WTC11 (cell line): ENCODE data around the gene LPCAT4. TPM values are rescaled to one million over a fixed set of nuclear protein-coding genes. Genes with fewer than 3 reads are reported as not detected.
A peak's percentile ranks its signal among the peaks of the same experiment; 100 is the strongest.
"Not testable (repeated sequence)": the region's sequence is repeated elsewhere in the genome, so short reads cannot be mapped to it uniquely, and the experiment has no call there.

ENCODE experiments used
- ATAC-seq: fragments of 200-7000 bp; cut with Tn5 transposase; 2 replicates; pipeline ENCODE4 v1.10.0; 2021; ENCODE audit warnings: mild to moderate bottlenecking, moderate library complexity
- CTCF ChIA-PET: fragments of 300-600 bp; sonication (Branson Sonifier 250); formaldehyde crosslinking; loops from one replicate; lab custom pipeline; 2021; ENCODE audit warnings: antibody characterized with exemption; lab: Charles Lee
- POLR2A ChIA-PET: fragments of 350-600 bp; sonication (Branson Sonifier 250); formaldehyde crosslinking; loops from one replicate; lab custom pipeline; 2021; ENCODE audit warnings: antibody characterized with exemption; lab: Charles Lee
- DNase-seq: peaks from one replicate; pipeline ENCODE4 v3.0.0; 2021; ENCODE audit warnings: low spot score
- H3K27ac Mint-ChIP-seq: 2 replicates; pipeline ENCODE4 v1.8.0; 2021; ENCODE audit warnings: mixed read lengths
- H3K27me3 Mint-ChIP-seq: 2 replicates; pipeline ENCODE4 v1.8.0; 2021; ENCODE audit warnings: low read depth, mild to moderate bottlenecking, moderate library complexity, mixed read lengths
- H3K36me3 Mint-ChIP-seq: 2 replicates; pipeline ENCODE4 v1.8.0; 2021; ENCODE audit warnings: mixed read lengths
- H3K4me1 Mint-ChIP-seq: 2 replicates; pipeline ENCODE4 v1.8.0; 2022; ENCODE audit warnings: mixed read lengths
- H3K4me3 Mint-ChIP-seq: 2 replicates; pipeline ENCODE4 v1.8.0; 2021; ENCODE audit warnings: mild to moderate bottlenecking, moderate library complexity, mixed read lengths
- H3K9me3 Mint-ChIP-seq: 2 replicates; pipeline ENCODE4 v1.8.0; 2021; ENCODE audit warnings: mixed read lengths
- CDX4 ChIP-seq: fragments of 250-450 bp; sonication (Bioruptor Pico); IDR thresholded peaks from 2 replicates; pipeline ENCODE4 v1.9.0; 2021; ENCODE audit warnings: moderate library complexity, mild to moderate bottlenecking, inconsistent platforms, borderline replicate concordance
- E2F1 ChIP-seq: sonication (generic); formaldehyde crosslinking; IDR thresholded peaks from 2 replicates; pipeline ENCODE4 v1.8.0; 2022; ENCODE audit warnings: mild to moderate bottlenecking, missing genetic modification reagents
- ERG ChIP-seq: fragments of 250-450 bp; sonication (Bioruptor Pico); IDR thresholded peaks from 2 replicates; pipeline ENCODE4 v1.8.0; 2021; ENCODE audit warnings: mild to moderate bottlenecking
- FOXK1 ChIP-seq: sonication (generic); formaldehyde crosslinking; IDR thresholded peaks from 2 replicates; pipeline ENCODE4 v1.8.0; 2022; ENCODE audit warnings: mild to moderate bottlenecking, moderate library complexity, missing genetic modification reagents
- JAZF1 ChIP-seq: fragments of 250-450 bp; sonication (Bioruptor Pico); IDR thresholded peaks from 2 replicates; pipeline ENCODE4 v1.9.0; 2021; ENCODE audit warnings: moderate library complexity, mild to moderate bottlenecking, inconsistent platforms
- MLX ChIP-seq: sonication (generic); formaldehyde crosslinking; IDR thresholded peaks from 2 replicates; pipeline ENCODE4 v1.8.1; 2023; ENCODE audit warnings: mild to moderate bottlenecking, missing genetic modification reagents, moderate library complexity
- MXD4 ChIP-seq: fragments of 250-450 bp; sonication (Bioruptor Pico); IDR thresholded peaks from 2 replicates; pipeline ENCODE4 v1.8.0; 2021; ENCODE audit warnings: mild to moderate bottlenecking, moderate library complexity, borderline replicate concordance
- NFE2L1 ChIP-seq: sonication (generic); formaldehyde crosslinking; IDR thresholded peaks from 2 replicates; pipeline ENCODE4 v1.8.1; 2023; ENCODE audit warnings: missing genetic modification reagents
- NFYB ChIP-seq: sonication (generic); formaldehyde crosslinking; conservative IDR thresholded peaks from 2 replicates; pipeline ENCODE4 v1.8.0; 2022; ENCODE audit warnings: low read depth, missing genetic modification reagents
- NR1H2 ChIP-seq: sonication (generic); formaldehyde crosslinking; IDR thresholded peaks from 2 replicates; pipeline ENCODE4 v1.9.0; 2021; ENCODE audit warnings: mild to moderate bottlenecking, moderate library complexity, missing genetic modification reagents
- PREB ChIP-seq: sonication (generic); formaldehyde crosslinking; IDR thresholded peaks from 2 replicates; pipeline ENCODE4 v1.8.1; 2022; ENCODE audit warnings: mild to moderate bottlenecking, missing genetic modification reagents, moderate library complexity, borderline replicate concordance
- SOX15 ChIP-seq: fragments of 250-450 bp; sonication (Bioruptor Pico); IDR thresholded peaks from 2 replicates; pipeline ENCODE4 v1.9.0; 2021; ENCODE audit warnings: mild to moderate bottlenecking
- ZBTB43 ChIP-seq: sonication (generic); formaldehyde crosslinking; IDR thresholded peaks from 2 replicates; pipeline ENCODE4 v1.8.1; 2023; ENCODE audit warnings: mild to moderate bottlenecking, missing genetic modification reagents
- ZNF121 ChIP-seq: sonication (generic); formaldehyde crosslinking; IDR thresholded peaks from 2 replicates; pipeline ENCODE4 v1.8.0; 2023; ENCODE audit warnings: missing genetic modification reagents
- ZNF232 ChIP-seq: sonication (generic); formaldehyde crosslinking; IDR thresholded peaks from 2 replicates; pipeline ENCODE4 v1.8.0; 2022; ENCODE audit warnings: mild to moderate bottlenecking, missing genetic modification reagents
- ZNF263 ChIP-seq: sonication (generic); formaldehyde crosslinking; IDR thresholded peaks from 2 replicates; pipeline ENCODE4 v1.8.1; 2022; ENCODE audit warnings: low read depth, mild to moderate bottlenecking, moderate library complexity, missing genetic modification reagents
- ZNF532 ChIP-seq: fragments of 250-450 bp; sonication (Bioruptor Pico); IDR thresholded peaks from 2 replicates; pipeline ENCODE4 v1.9.0; 2021; ENCODE audit warnings: mild to moderate bottlenecking, borderline replicate concordance
- total RNA-seq: library from RNA; stranded (reverse); gene quantifications from 3 replicates; pipeline ENCODE4 v1.2.3, GENCODE V29; 2021

Gene LPCAT4
- total RNA-seq, 1 experiment from 2014 or later: 97.2 TPM

- H3K4me3 Mint-ChIP-seq: no peak overlapping the region
- peaks cover 23% of the 10 kb centered on the region for H3K36me3 Mint-ChIP-seq
- ChIA-PET POLR2A (interaction anchor here (1.0 kb wide), 1 partner anchor 10 kb away, joined by 3 read pairs; the partner anchor contains the start of genes NOP10 and NUTM1), CTCF (interaction anchor here (1.0 to 1.8 kb wide), 5 partner anchors 10 to 244 kb away, joined by 3 to 6 read pairs (median 5); partner anchors contain the start of genes LPCAT4 and NUTM1)
- no peaks in the 10 kb centered on the region for H3K9me3 Mint-ChIP-seq
- peak overlapping the region; percentile 70; the same call in 1 of the 2 replicates for H3K27ac Mint-ChIP-seq
- TF ChIP-seq MXD4 (CRISPR knock-in tag): no peak
- no peak for TF ChIP-seq ZNF121 (CRISPR knock-in tag)
- no peak for TF ChIP-seq JAZF1
- no peak for TF ChIP-seq NFYB
- no peak for TF ChIP-seq ZNF232
- TF ChIP-seq ERG (CRISPR knock-in tag): no peak
- no peak for TF ChIP-seq ZNF532
- TF ChIP-seq CDX4 (CRISPR knock-in tag): no peak
- TF ChIP-seq SOX15: no peak
- no peak for TF ChIP-seq E2F1 (CRISPR knock-in tag)
- no peak for TF ChIP-seq FOXK1 (CRISPR knock-in tag)
- TF ChIP-seq ZNF263 (CRISPR knock-in tag): no peak
- no peak for TF ChIP-seq MLX
- TF ChIP-seq NFE2L1 (CRISPR knock-in tag): no peak
- no peak for TF ChIP-seq NR1H2 (CRISPR knock-in tag)
- TF ChIP-seq PREB: no peak
- TF ChIP-seq ZBTB43 (CRISPR knock-in tag): no peak
- peak; percentile 26 for DNase-seq
- H3K27me3 Mint-ChIP-seq: no peaks in the 10 kb centered on the region
- peaks cover 8% of the 10 kb centered on the region for H3K4me1 Mint-ChIP-seq
- peak; percentile 83 for ATAC-seq
These were observed 13.4 kb downstream of the LPCAT4 start for GRCh38 chr15:34353627-34354026.

GRCh38 chr15:34352996-34353395 lies 14.0 kb downstream of the LPCAT4 start:
- DNase-seq, H3K4me1 Mint-ChIP-seq, H3K9me3 Mint-ChIP-seq, H3K4me3 Mint-ChIP-seq, H3K27me3 Mint-ChIP-seq, ATAC-seq: not testable (repeated sequence)
- POLR2A ChIA-PET: interaction anchor here (1.0 kb wide), 1 partner anchor 10 kb away, joined by 3 read pairs; the partner anchor contains the start of genes NOP10 and NUTM1
- peak overlapping the region; percentile 70; the same call in 1 of the 2 replicates for H3K27ac Mint-ChIP-seq
- CTCF ChIA-PET: interaction anchor here (1.0 to 1.8 kb wide), 5 partner anchors 10 to 243 kb away, joined by 3 to 6 read pairs (median 5); partner anchors contain the start of genes LPCAT4 and NUTM1
- peaks cover 19% of the 10 kb centered on the region for H3K36me3 Mint-ChIP-seq
